IMR-90 (cell line): ENCODE measurements around the gene LEKR1. TPM values are rescaled to one million over a fixed set of nuclear protein-coding genes. Genes with fewer than 3 reads are reported as not detected.
A peak's percentile ranks its signal among the peaks of the same experiment; 100 is the strongest.

Source experiments
- ATAC-seq: fragments of 200-7000 bp; cut with Tn5 transposase; 2 replicates; pipeline ENCODE4 v1.9.1; 2020; ENCODE audit warnings: low read depth, mild to moderate bottlenecking, moderate library complexity
- BruUV-seq: library from RNA; stranded (reverse); fragments of 400-500 nt; replicated peaks from 2 replicates; lab custom pipeline; 2021; lab: Mats Ljungman, UMichigan
- CTCF ChIA-PET: fragments of 300-600 bp; formaldehyde crosslinking; extraction: SDS; loops from one replicate; lab custom pipeline; 2021; ENCODE audit warnings: antibody characterized with exemption; lab: Yijun Ruan, JAX
- POLR2A ChIA-PET: fragments of 300-600 bp; sonication (Branson Sonifier 250); formaldehyde crosslinking; loops from one replicate; lab custom pipeline; 2022; ENCODE audit warnings: antibody characterized with exemption; ENCODE audit not compliant: unreplicated experiment; lab: Charles Lee
- DNase-seq: peaks from one replicate; pipeline ENCODE4 v3.0.0; 2013
- H2AFZ ChIP-seq: replicated peaks from 2 replicates; pipeline ENCODE3; 2013; ENCODE audit warnings: low read length, mild to moderate bottlenecking; ENCODE audit not compliant: poor library complexity
- H2AK5ac ChIP-seq: 2 replicates; pipeline ENCODE4 v1.6.1; 2013; ENCODE audit warnings: low read depth, low read length, inconsistent platforms
- H2AK9ac ChIP-seq: replicated peaks from 2 replicates; pipeline ENCODE3; 2013; ENCODE audit warnings: mild to moderate bottlenecking, low read depth, low read length, moderate library complexity; ENCODE audit not compliant: poor library complexity
- H2BK120ac ChIP-seq: 2 replicates; pipeline ENCODE4 v1.6.1; 2013; ENCODE audit warnings: low read depth, low read length, inconsistent platforms
- H2BK15ac ChIP-seq: 3 replicates; pipeline ENCODE4 v1.6.1; 2013; ENCODE audit warnings: low read depth, low read length, inconsistent platforms
- H2BK20ac ChIP-seq: 2 replicates; pipeline ENCODE4 v1.6.1; 2013; ENCODE audit warnings: low read depth, mild to moderate bottlenecking, inconsistent platforms, low read length, moderate library complexity
- H2BK5ac ChIP-seq: 2 replicates; pipeline ENCODE4 v1.6.1; 2013; ENCODE audit warnings: mild to moderate bottlenecking, low read depth, low read length, inconsistent platforms; ENCODE audit not compliant: poor library complexity, severe bottlenecking
- H3K14ac ChIP-seq: replicated peaks from 2 replicates; pipeline ENCODE4 v1.6.1; 2013; ENCODE audit warnings: low read depth, low read length, inconsistent platforms
- H3K18ac ChIP-seq: 2 replicates; pipeline ENCODE4 v1.6.1; 2013; ENCODE audit warnings: low read depth, low read length, control low read depth
- H3K23ac ChIP-seq: 2 replicates; pipeline ENCODE4 v1.6.1; 2013; ENCODE audit warnings: low read depth, low read length, inconsistent platforms
- H3K27ac ChIP-seq: 2 replicates; pipeline ENCODE4 v1.5.1; 2013; ENCODE audit warnings: mild to moderate bottlenecking, control low read depth, low read length; ENCODE audit not compliant: insufficient read depth
- H3K27me3 ChIP-seq: 2 replicates; pipeline ENCODE4 v1.6.1; 2013; ENCODE audit warnings: low read length; ENCODE audit not compliant: control insufficient read depth, insufficient read depth
- H3K36me3 ChIP-seq: 2 replicates; pipeline ENCODE4 v1.6.1; 2013; ENCODE audit warnings: low read length, mixed read lengths; ENCODE audit not compliant: control insufficient read depth, insufficient read depth
- H3K4ac ChIP-seq: 2 replicates; pipeline ENCODE4 v1.6.1; 2013; ENCODE audit warnings: low read depth, low read length, inconsistent platforms
- H3K4me1 ChIP-seq: 2 replicates; pipeline ENCODE4 v1.6.1; 2013; ENCODE audit warnings: low read length, mixed read lengths; ENCODE audit not compliant: control insufficient read depth, insufficient read depth
- H3K4me2 ChIP-seq: 2 replicates; pipeline ENCODE4 v1.6.1; 2013; ENCODE audit warnings: low read depth, mild to moderate bottlenecking, control low read depth, low read length, moderate library complexity
- H3K4me3 ChIP-seq: 2 replicates; pipeline ENCODE4 v1.5.1; 2013; ENCODE audit warnings: low read depth, mild to moderate bottlenecking, control low read depth, low read length, moderate library complexity; ENCODE audit not compliant: insufficient read depth
- H3K56ac ChIP-seq: 2 replicates; pipeline ENCODE4 v1.6.1; 2013; ENCODE audit warnings: low read length, inconsistent platforms; ENCODE audit not compliant: insufficient read depth; ENCODE audit errors: extremely low read depth
- H3K79me1 ChIP-seq, 2 experiments: 2 replicates each; pipeline ENCODE4 v1.6.1; 2013; ENCODE audit warnings: low read length in 2 of 2, inconsistent platforms in 1 of 2, low read depth in 1 of 2
- H3K9ac ChIP-seq: 2 replicates; pipeline ENCODE4 v1.6.1; 2013; ENCODE audit warnings: low read depth, low read length, control low read depth
- H3K9me1 ChIP-seq: 2 replicates; pipeline ENCODE4 v1.6.1; 2013; ENCODE audit warnings: low read length, inconsistent platforms; ENCODE audit not compliant: insufficient read depth
- H3K9me3 ChIP-seq: 2 replicates; pipeline ENCODE4 v1.6.1; 2013; ENCODE audit warnings: low read length; ENCODE audit not compliant: control insufficient read depth, insufficient read depth
- H4K20me1 ChIP-seq: 2 replicates; pipeline ENCODE4 v1.6.1; 2013; ENCODE audit warnings: low read length, inconsistent platforms; ENCODE audit not compliant: insufficient read depth
- H4K5ac ChIP-seq: 2 replicates; pipeline ENCODE4 v1.6.1; 2013; ENCODE audit warnings: mild to moderate bottlenecking, low read depth, low read length, control low read depth
- H4K8ac ChIP-seq, 2 experiments: 2 replicates each; pipeline ENCODE4 v1.6.1; 2013; ENCODE audit warnings: low read depth in 2 of 2, low read length in 2 of 2, control low read depth in 1 of 2, inconsistent platforms in 1 of 2
- H4K91ac ChIP-seq: 2 replicates; pipeline ENCODE4 v1.6.1; 2013; ENCODE audit warnings: low read depth, low read length, inconsistent platforms; ENCODE audit not compliant: insufficient read depth
- CEBPB ChIP-seq: IDR thresholded peaks from 2 replicates; pipeline ENCODE4 v1.6.1; 2012; ENCODE audit warnings: low read depth, low read length, improper control_type of control experiment
- MAFK ChIP-seq: IDR thresholded peaks from 2 replicates; pipeline ENCODE4 v1.6.1; 2012; ENCODE audit warnings: low read depth, low read length, improper control_type of control experiment
- MAZ ChIP-seq: IDR thresholded peaks from 2 replicates; pipeline ENCODE4 v1.6.1; 2012; ENCODE audit warnings: low read depth, mild to moderate bottlenecking, low read length, improper control_type of control experiment, moderate library complexity, borderline replicate concordance
- NFE2L2 ChIP-seq: fragments of 150-350 bp; IDR thresholded peaks from 2 replicates; pipeline ENCODE4 v1.6.1; 2016; ENCODE audit warnings: low read depth, mild to moderate bottlenecking, low read length
- RCOR1 ChIP-seq: IDR thresholded peaks from 2 replicates; pipeline ENCODE4 v1.6.1; 2012; ENCODE audit warnings: mild to moderate bottlenecking, low read length, improper control_type of control experiment; ENCODE audit not compliant: insufficient replicate concordance
- SMC3 ChIP-seq: fragments of 150-350 bp; IDR thresholded peaks from 2 replicates; pipeline ENCODE4 v1.6.1; 2016; ENCODE audit warnings: low read depth, mild to moderate bottlenecking, antibody characterized with exemption, low read length, moderate library complexity
- WGBS, 2 experiments: methylation state at CpG; one replicate each; pipeline versions ENCODE4 v1.1.5 to v1.1.7; 2013; ENCODE audit warnings: missing lambda C conversion rate in 2 of 2; ENCODE audit not compliant: insufficient read length in 1 of 2; ENCODE audit errors: extremely low coverage in 2 of 2; 5-methylcytosine and 5-hydroxymethylcytosine counted together
- dilution Hi-C: fragments of 300-500 bp; cut with HindIII; formaldehyde crosslinking; loops from one replicate; pipeline ENCODE4 v1.14.3; 2018; ENCODE audit warnings: low sequenced_read_pairs; ENCODE audit not compliant: unreplicated experiment
- in situ Hi-C: fragments of 300-500 bp; cut with MboI; formaldehyde crosslinking; loops from 3 replicates; pipeline ENCODE4 v1.14.3; 2019; ENCODE audit warnings: low sequenced_read_pairs, inconsistent platforms, mixed read lengths
- intact Hi-C: fragments of 100-400 bp; cut with micrococcal nuclease; formaldehyde crosslinking; loops from 2 replicates; pipeline ENCODE4 v1.10.0; 2022
- polyA plus RNA-seq, 3 experiments: library from polyadenylated mRNA; depleted of rRNA; stranded (reverse); fragments of >200 nt; gene quantifications; 2 replicates each; pipeline ENCODE4 v1.2.3, GENCODE V29; 2012; ENCODE audit warnings: low replicate concordance in 1 of 3
- total RNA-seq: library from RNA; depleted of rRNA; stranded (reverse); fragments of >200 nt; gene quantifications from 2 replicates; pipeline ENCODE4 v1.2.3, GENCODE V29; 2012

LEKR1 gene
- total and polyA plus RNA-seq, 2 of the 4 experiments (the other 2 are of a cell fraction), result 0.19 to 0.36 TPM

DNA sequence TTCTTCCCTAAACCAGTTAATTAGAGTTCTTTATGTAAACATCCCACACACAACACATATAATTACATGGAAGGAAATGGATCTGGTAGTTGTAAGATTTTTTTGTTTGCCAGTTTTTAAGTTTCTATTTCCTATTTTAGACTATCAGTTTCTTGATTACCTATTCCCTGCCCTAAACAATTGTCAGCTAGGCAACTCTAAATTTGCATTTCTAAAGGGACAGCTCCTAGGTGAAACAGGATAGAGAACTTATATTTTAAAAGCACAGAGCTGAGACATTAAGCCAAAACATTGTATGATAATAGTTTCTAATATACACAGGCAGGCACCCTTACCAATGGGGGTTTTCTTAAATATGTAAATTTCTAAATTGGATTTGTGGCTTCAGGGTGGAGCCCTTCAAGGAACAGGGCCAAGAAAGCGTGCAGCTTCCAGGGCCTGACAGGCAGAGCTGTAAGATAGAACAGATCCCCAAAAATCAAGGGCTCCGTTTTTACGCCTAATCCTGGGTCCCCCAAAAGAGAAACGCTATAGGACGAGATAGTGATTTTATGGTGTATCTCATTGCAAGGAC lies 8.9 kb downstream of the LEKR1 start:
- in situ Hi-C loops, result loop anchor here (25.0 kb wide), 1 partner anchor 298 kb away; no protein-coding TSS in a partner anchor
- Histone ChIP-seq H3K9me1 (no peaks in the 10 kb centered on the region), H2AK9ac (no peak overlapping the region), H3K56ac (no peak overlapping the region), H3K27me3 (no peaks in the 10 kb centered on the region), H3K9me3 (no peaks in the 10 kb centered on the region), H3K36me3 (no peaks in the 10 kb centered on the region), H2BK5ac (no peak overlapping the region), H3K4ac (no peak overlapping the region), H3K79me1 (no peaks in the 10 kb centered on the region), H4K91ac (no peak overlapping the region), H3K23ac (no peak overlapping the region), H3K18ac (no peak overlapping the region), H4K5ac (no peak overlapping the region), H2BK20ac (0 out of 2 replicates have a peak overlapping the region, but pooled peaks have one; percentile 11), H4K20me1 (no peaks in the 10 kb centered on the region), H3K4me3 (no peak overlapping the region), H3K9ac (no peak overlapping the region), H3K4me1 (peaks cover 3% of the 10 kb centered on the region; the same call in 1 of the 2 replicates), H2BK120ac (no peak overlapping the region), H2AFZ (no peak overlapping the region), H3K14ac (no peak overlapping the region), H2BK15ac (no peak overlapping the region), H4K8ac (no peak overlapping the region), H3K4me2 (no peak overlapping the region), H3K27ac (no peak overlapping the region), H2AK5ac (no peak overlapping the region)
- ATAC-seq (no peak), DNase-seq (no peak)
- ChIA-PET CTCF (no interaction called here), POLR2A (no interaction called here)
- TF ChIP-seq CEBPB (no peak), NFE2L2 (no peak), MAZ (no peak), RCOR1 (no peak), MAFK (no peak), SMC3 (no peak)
- dilution Hi-C loops, result no loop called here
- intact Hi-C loops, result no loop called here
- WGBS, 2 experiments, result 100% methylated on average over 1 of the region's 5 CpGs; no CpG with 5 or more reads in 1 of the 2 experiments
- no TSS peak for BruUV-seq
